H1 (cell line): ENCODE results near the gene GABRG3. TPM values are rescaled to one million over a fixed set of nuclear protein-coding genes. Genes with fewer than 3 reads are reported as not detected.

ENCODE experiments used
- POLR2AphosphoS5 ChIP-seq: IDR thresholded peaks from 2 replicates; pipeline ENCODE4 v1.6.1; 2011; ENCODE audit warnings: low read depth, low read length
- RAD21 ChIP-seq, 2 experiments: IDR thresholded peaks in 1 of 2; conservative IDR thresholded peaks in 1 of 2; 2 replicates each; pipeline ENCODE4 v1.6.1; 2011; ENCODE audit warnings: low read depth in 2 of 2, low read length in 2 of 2, improper control_type of control experiment in 1 of 2, inconsistent platforms in 1 of 2, mild to moderate bottlenecking in 1 of 2, moderate library complexity in 1 of 2
- polyA plus RNA-seq, 7 experiments: library from polyadenylated mRNA; depleted of rRNA in 3 of 7; stranded (reverse) in 5 of 7; unstranded in 2 of 7; fragments of >200 nt in 5 of 7; fragments of 200-250 nt in 2 of 7; gene quantifications; 1 replicate in 5 of 7; 2 replicates in 1 of 7; 4 replicates in 1 of 7; pipeline versions ENCODE4 v1.2.1 to v1.2.3, GENCODE V29; 2011 to 2013; ENCODE audit warnings: missing spikeins in 2 of 7, mixed read lengths in 2 of 7
- total RNA-seq: library from RNA; stranded (reverse); fragmentation: NEBNext Ultra II Directional; extraction: Animal tissue kit (Norgen Biotek cat#: 25700); gene quantifications from 2 replicates; pipeline ENCODE4 v1.2.1, GENCODE V29; 2021
- TF ChIP-seq, protein P1 (sequence below): IDR thresholded peaks from 2 replicates; pipeline ENCODE4 v1.6.1; 2011; ENCODE audit warnings: low read length, improper control_type of control experiment

Gene GABRG3
- total and polyA plus RNA-seq, 2 of the 8 experiments (the other 6 are each of a cell fraction or from before 2014, with no cell fraction given): 0.17 to 0.80 TPM

DNA sequence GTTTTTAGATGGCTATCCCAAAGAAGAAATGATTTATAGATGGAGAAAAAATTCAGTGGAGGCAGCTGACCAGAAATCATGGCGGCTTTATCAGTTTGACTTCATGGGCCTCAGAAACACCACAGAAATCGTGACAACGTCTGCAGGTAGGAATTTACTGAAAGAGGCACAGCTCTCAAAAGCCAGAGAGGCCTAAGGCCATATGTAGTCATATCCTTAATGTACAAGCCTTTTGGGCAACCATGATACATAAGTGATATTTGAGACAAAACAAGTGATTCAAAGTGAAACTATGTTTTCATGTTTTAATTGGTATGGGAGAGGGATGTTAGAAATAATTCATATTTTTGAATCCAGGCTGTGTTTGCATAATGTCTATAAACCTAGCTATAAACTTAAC lies 509.7 kb downstream of the GABRG3 start (continued):
- TF ChIP-seq, protein P1, sequence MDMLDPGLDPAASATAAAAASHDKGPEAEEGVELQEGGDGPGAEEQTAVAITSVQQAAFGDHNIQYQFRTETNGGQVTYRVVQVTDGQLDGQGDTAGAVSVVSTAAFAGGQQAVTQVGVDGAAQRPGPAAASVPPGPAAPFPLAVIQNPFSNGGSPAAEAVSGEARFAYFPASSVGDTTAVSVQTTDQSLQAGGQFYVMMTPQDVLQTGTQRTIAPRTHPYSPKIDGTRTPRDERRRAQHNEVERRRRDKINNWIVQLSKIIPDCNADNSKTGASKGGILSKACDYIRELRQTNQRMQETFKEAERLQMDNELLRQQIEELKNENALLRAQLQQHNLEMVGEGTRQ: no peak
- TF ChIP-seq RAD21 (IDR thresholded peaks at IDR 0.05 in 1 of 2, conservative IDR thresholded peaks at IDR 0.05 in 1 of 2; ENCODE audit: low read depth in 2 of 2, low read length in 2 of 2) (no peak), POLR2AphosphoS5 (no peak)
